GM12801 (cell line): ENCODE data around the gene YOD1.

Experiments
- CTCF ChIP-seq: IDR thresholded peaks from one replicate; pipeline ENCODE4 v1.5.1; 2011; ENCODE audit warnings: control low read depth; ENCODE audit not compliant: insufficient read length; ENCODE audit errors: extremely low read depth

The YOD1 gene

GRCh38 chr1:207007352-207008033, 43.5 kb downstream of the YOD1 start:
- no peak for TF ChIP-seq CTCF

GRCh38 chr1:207006914-207007313, 44.1 kb downstream of the YOD1 start:
- no peak for TF ChIP-seq CTCF

DNA sequence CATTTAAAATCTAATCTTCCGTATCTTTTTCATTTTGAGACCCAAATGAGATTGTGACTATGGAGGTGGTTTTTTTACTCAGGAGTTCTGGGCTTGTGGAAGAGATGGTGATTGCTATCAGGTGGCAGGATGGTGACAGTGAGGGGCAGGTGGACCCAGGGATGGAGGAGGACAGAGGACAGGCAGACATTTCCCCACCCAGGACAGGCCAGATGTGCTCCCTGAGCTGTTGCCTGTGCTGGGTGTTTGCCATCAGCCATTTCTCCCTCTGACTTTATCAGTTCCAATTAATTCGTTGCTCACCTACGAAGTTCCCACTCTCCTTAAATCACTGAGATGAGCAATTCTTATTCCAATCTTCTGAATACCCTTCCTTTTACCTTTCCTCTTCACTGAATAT, 44.9 kb downstream of the YOD1 start:
- TF ChIP-seq CTCF: no peak

DNA sequence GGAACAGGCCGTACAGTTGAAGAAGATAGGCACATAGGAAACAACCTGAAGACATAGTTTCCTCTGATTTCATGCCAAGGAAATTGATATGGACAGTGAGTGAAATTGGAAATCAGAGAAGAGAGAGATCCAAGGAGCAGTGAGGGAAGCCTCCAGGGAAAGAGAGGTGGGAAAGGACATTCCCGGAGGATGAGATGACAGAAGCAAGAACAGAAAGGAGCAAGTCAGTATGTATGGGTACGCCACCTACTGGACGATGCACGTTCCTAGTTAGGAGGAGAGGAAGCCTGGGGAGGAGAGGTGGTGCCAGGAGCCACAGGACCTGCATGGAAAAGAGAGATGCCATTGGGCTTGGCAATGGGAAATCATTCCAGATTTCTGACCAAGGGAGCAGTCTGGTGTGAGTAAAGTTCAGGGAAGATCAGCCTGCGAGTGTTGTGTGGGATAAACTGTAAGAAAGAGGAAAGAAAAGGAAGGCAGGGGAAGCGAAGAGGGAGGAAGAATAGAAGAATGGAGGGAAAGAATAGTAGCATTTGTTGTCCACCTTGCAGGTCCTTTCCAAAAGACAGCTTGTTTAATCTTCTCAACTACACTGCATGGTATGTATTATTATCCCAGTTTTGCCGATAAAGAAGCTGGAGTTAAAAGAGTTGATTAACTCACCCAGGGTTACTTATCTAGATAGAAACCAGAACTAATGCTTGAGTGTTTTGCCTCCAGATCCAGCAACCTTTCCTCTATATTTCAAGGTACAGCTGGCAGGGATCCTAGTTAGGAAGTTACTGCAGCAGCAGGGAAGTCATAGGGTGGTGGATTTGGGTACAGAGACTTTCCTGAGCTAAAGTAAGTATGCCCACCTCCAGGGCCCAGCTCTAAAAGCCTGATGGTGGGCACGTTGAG, 45.8 kb downstream of the YOD1 start:
- no peak for TF ChIP-seq CTCF

DNA sequence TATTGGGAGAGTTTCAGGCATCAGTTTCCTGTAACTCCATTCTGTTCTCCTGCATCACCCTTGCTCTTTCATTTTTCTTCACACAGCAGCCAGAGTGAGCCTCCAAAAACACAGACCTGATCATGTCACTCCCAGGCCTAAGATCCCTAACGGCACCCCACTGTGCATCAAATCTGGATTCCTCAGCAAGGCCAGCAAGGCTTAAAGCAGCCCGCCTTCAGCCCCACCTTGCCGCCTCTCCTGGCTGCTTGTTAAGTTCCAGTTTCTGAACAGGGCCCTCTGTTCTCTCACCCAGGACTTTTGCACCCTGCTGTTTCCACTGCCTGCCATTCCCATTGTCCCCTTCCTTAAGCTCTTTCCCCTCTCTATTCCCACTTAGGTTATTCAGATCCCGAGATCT, 47.8 kb downstream of the YOD1 start:
- no peak for TF ChIP-seq CTCF

GRCh38 chr1:207002724-207003146, 48.3 kb downstream of the YOD1 start:
- TF ChIP-seq CTCF: no peak

DNA sequence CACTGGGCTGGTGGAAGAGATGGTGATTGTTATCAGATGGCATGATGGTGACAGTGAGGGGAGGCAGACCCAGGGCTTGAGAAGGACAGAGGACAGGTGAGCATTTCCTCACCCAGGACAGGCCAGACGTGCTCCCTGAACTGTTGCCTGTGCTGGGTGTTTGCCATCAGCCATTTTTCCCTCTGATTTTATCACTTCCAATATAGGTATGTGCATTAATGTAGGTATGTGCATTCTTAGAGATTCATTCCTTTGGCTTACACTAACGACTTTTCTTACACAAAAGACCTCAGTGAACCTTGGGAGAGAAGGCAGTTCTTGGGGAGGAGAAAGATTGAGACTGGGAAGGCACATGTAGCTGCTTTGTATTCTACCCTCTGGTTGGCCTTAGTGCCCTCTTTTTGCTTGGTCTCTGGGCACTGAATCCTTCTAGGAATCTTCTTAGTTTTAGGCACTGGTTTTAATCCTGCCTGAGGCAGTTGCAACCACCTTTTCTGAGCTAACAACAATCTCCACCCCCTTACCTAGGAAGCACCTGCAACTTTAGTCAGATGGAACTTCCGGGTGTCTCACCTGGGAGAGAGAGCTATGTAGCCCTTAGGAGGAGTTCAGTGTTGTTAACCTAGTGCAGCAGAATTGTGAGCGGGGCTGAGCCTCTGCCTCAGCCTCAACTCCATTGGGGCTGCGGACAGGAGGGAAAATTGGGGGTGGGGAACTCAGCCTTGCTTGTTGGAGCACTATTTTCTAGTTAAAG, 49.3 kb downstream of the YOD1 start:
- no peak for TF ChIP-seq CTCF
